ENCODE data around the gene ANGPTL7. TPM values are rescaled to one million over a fixed set of nuclear protein-coding genes. Genes with fewer than 3 reads are reported as not detected.
"Not testable (repeated sequence)": the region's sequence is repeated elsewhere in the genome, so short reads cannot be mapped to it uniquely, and the experiment has no call there.

ANGPTL7 gene
- total RNA-seq, 1 experiment from 2014 or later: not detected

DNA sequence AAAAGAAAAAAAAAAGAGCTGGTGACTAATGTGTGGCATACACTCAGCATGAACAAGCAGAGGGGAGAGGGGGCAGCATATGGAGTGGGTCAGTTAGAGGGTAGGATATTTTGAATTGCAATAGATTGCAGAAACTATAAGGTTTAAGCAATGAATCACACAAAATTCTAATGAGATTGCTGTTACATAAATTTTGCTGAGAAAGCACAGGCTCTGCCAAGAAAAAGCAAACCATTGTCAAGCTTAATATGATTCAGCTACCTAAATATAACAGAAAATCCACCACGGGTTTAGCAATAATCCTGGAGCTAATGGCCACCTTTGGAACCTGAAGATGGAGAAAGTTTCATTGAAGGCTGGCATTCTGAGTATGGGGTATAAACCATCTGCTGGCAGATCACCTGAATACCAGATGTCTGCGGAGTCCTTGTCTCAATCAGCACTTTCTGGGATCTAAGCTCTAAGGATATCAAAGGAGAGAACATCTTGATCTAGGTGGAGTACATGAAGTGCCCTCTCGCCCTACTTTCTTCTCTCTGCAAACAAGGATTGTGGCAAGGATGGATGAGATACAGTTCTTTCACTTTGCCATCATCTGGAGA lies 30.3 kb upstream of the ANGPTL7 start:
- in situ Hi-C loops (cut with HindIII; ENCODE audit: low pct_unique_long_range_greater_than_20kb, low sequenced_read_pairs): no loop called here
- no peak for DNase-seq (ENCODE audit: low read depth, low spot score)

DNA sequence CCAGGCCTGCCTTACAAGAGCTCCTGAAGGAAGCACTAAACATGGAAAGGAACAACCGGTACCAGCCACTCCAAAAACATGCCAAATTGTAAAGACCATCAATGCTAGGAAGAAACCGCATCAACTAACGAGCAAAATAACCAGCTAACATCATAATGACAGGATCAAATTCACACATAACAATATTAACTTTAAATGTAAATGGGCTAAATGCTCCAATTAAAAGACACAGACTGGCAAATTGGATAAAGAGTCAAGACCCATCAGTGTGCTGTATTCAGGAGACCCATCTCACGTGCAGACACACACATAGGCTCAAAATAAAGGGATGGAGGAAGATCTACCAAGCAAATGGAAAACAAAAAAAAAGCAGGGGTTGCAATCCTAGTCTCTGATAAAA lies 26.4 kb upstream of the ANGPTL7 start:
- in situ Hi-C loops (cut with HindIII; ENCODE audit: low pct_unique_long_range_greater_than_20kb, low sequenced_read_pairs); DNase-seq (ENCODE audit: low read depth, low spot score): not testable (repeated sequence)

DNA sequence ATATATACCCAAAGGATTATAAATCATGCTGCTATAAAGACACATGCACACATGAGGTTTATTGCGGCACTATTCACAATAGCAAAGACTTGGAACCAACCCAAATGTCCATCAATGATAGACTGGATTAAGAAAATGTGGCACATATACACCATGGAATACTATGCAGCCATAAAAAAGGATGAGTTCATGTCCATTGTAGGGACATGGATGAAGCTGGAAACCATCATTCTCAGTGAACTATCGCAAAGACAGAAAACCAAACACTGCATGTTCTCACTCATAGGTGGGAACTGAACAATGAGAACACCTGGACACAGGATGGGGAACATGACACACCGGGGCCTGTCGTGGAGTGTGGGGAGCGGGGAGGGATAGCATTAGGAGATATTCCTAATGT lies 22.4 kb upstream of the ANGPTL7 start:
- in situ Hi-C loops (cut with HindIII; ENCODE audit: low pct_unique_long_range_greater_than_20kb, low sequenced_read_pairs); DNase-seq (ENCODE audit: low read depth, low spot score): not testable (repeated sequence)

DNA sequence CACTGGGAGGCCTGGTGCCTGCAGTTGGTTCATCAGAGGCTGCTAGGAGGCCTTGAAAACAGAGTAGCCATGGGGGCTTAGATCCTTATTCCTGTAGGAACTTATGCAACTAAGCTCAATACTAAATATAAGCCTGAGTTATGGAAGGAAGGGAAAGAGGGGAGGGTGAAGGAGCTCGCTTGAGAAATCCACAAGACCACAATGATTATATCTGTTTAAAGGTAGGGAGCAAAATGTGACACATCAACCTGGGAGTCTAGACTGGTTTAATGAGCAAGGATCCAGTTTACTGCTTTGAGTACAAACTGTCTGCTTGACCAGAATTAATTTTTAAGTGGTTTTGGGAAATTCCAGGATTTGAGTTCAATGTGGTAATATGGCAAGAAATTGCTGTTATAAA lies 20.4 kb upstream of the ANGPTL7 start:
- in situ Hi-C loops (cut with HindIII; ENCODE audit: low pct_unique_long_range_greater_than_20kb, low sequenced_read_pairs): no loop called here
- no peak for DNase-seq (ENCODE audit: low read depth, low spot score)

DNA sequence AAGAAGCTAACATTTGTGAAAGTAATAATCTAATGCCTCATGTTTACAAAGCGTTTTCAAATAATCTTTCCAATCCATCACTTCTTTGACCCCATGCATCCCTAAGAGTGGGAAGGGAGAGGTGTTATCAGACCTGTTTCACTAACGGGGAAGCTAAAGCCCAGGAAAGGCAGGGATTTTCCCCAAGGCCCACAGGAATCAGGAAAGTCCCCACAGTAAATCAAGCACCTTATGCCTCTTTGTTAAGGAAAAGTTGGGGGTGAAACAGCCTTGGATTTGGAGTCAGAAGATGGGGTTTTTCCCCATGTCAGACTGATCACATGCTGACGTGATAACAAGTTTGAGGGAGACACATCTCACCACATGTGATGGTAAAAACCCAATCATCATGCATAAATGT lies 20.0 kb upstream of the ANGPTL7 start:
- DNase-seq (ENCODE audit: low read depth, low spot score): no peak
- in situ Hi-C loops (cut with HindIII; ENCODE audit: low pct_unique_long_range_greater_than_20kb, low sequenced_read_pairs): no loop called here

DNA sequence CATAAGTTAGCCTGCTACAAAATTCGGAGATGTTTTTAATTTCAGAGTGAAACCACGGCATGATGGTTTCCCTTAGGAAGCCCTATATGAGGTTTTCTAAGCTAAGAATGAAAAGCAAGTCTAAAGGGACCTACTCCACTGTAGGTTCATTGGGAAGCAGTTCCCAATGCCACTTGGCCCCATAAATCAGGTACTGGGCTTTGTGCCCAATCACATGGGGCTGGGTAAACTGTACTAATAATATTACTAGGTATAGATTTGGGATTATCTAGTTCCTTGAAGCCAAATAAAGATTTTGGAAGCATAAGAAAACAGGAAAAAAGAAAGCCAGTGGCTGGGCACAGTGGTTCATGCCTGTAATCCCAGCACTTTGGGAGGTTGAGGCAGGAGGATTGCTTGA lies 19.1 kb upstream of the ANGPTL7 start:
- in situ Hi-C loops (cut with HindIII; ENCODE audit: low pct_unique_long_range_greater_than_20kb, low sequenced_read_pairs): no loop called here
- DNase-seq (ENCODE audit: low read depth, low spot score): no peak

DNA sequence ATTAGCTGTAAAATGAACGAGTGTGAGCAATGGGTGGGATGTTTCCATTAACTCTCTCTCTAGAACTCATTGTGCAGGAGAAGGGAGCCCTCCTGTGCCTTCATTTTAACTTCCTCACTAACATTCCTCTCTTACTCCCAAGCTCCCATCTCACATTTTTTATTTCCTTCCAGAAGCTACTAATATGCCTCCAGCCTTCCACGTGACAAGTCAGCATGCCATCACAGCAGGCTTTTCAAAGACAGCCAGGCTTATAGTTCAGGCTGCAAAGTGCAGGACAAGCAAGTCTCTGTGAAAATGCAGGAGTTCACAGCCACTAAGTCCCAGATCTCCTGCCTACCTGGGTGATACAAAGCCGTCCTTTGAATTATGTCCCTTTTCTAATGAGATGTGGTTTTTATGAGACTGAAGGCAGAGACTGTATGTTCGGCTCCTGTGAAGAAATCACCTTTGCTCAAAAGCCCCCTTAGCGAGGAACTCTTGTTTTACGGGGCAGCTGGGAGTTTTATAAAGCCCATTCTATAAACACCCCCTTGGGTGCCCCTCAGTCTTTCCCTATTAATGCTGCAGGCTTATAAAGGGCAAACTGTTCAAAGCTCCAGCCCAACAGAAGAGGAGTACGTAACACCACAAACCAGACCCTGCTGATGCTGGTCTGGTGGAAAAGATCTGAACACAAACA lies 14.8 kb upstream of the ANGPTL7 start:
- peak; percentile 94 for DNase-seq (ENCODE audit: low read depth, low spot score)
- in situ Hi-C loops (cut with HindIII; ENCODE audit: low pct_unique_long_range_greater_than_20kb, low sequenced_read_pairs): no loop called here

DNA sequence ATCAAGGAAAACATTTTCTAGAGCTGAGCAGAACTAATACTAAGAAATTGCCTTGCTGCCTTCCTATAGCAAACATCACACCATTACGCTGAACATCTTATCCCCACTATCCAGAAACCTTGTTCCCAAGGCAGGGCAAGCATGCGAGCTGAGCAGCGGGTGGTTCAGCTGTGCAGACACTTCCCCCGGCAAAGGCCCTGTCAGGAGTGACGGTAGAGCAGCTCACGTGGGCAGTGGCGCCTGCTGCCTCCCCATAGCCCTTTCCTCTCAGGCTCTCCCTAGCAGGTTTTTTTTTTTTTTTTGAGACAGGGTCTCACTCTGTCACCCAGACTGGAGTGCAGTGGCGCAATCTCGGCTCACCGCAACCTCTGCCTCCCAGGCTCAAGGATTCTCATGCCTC lies 13.7 kb upstream of the ANGPTL7 start:
- no peak for DNase-seq (ENCODE audit: low read depth, low spot score)
- in situ Hi-C loops (cut with HindIII; ENCODE audit: low pct_unique_long_range_greater_than_20kb, low sequenced_read_pairs): no loop called here

DNA sequence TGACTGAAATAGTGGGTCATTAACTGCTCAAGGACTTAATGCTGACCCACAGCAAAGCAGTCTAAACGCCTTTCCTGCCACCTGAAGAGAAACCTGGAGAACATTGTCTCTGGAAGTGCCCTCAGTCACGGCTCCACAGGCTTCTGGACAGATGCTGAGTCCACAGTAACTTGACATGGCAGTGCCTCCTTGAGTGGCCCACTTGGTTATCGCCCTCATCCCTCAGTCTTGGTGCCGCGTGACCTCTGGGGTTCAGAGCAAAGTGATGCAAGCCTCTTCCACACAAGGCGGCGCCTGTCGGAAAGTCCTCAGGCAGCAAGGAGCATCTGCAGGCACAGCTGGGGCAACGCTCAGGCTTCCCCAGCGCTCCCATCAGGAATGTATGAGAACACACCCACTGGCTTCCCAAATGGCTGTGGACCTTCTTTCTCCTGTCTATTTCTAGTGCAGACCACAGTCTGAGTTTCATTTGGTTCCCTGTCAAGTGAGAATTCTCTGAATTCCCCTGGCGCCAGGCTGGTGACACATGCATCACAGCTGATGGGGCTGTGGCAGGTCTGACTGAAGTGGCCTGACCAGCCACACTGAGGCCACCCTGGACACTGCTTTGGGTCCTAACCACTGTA lies 13.0 kb upstream of the ANGPTL7 start:
- DNase-seq (ENCODE audit: low read depth, low spot score): no peak
- in situ Hi-C loops (cut with HindIII; ENCODE audit: low pct_unique_long_range_greater_than_20kb, low sequenced_read_pairs): no loop called here

DNA sequence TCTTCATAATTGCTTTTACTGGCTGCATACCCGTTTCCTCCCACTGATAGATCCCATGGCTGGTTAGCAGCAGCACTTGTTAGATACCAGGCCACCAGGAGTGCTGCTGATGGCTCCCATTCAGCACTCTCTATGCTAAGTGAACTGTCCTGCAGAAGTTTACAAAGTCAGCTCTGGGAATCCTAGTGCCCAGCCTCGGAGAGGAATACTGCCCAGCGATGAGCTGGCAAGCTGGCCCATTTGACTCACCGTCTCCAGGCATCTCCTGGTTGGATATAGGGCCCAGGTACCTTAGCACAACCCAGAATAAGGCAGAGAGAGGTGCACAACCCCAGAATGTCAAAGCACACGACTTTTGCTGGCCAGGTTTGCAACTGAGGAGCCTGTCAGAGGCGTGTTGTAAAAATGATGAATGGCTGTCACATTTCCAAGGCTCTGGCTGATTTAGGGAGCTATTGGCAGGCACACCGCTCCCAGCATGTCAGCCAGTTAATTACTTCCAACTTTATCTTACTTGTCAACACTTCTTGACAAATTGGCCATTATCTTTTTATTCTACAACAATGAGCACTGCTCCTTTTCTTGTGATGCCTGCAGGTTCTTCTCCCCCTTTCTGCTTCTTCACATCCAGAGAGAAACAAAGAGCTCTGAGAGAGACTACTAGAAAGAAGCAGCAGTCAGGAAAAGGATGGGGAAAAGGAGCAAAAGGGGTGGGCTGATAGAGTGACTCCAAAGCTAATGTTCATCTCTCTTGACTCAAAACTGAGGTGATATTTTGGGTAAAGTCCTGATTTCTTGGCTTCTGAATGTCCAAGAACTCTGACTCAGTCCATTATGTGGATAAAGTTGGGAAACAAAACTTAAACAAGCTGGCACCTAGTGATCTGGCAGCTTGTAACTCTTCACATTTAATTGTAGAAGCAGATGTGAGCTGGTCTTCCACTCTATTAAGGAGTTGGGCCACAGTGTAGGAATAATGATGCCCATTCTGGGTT lies 10.8 kb upstream of the ANGPTL7 start:
- in situ Hi-C loops (cut with HindIII; ENCODE audit: low pct_unique_long_range_greater_than_20kb, low sequenced_read_pairs): no loop called here

DNA sequence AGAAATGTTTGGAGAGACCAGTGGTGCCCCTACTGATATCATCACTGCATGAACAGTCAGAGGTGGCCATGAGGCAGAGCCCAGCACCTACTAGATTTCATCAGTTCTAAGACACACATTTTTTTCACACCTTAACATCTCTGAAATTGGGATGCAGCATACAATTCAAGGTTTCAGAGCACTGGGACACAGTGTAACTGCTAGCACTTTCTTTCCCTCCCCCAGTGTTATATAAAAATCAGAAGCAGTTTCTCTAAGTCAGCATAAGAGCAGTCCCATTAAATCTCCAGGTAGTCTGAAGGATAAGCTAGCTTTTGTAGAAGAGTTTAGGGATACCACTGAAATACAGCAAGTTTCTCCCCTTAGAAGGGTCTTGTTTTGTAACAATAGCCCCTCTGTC lies 10.0 kb upstream of the ANGPTL7 start:
- in situ Hi-C loops (cut with HindIII; ENCODE audit: low pct_unique_long_range_greater_than_20kb, low sequenced_read_pairs): no loop called here
- DNase-seq (ENCODE audit: low read depth, low spot score): no peak

More for the DNA sequence above, 10.8 kb upstream of the ANGPTL7 start:
- DNase-seq (ENCODE audit: low read depth, low spot score): no peak

DNA sequence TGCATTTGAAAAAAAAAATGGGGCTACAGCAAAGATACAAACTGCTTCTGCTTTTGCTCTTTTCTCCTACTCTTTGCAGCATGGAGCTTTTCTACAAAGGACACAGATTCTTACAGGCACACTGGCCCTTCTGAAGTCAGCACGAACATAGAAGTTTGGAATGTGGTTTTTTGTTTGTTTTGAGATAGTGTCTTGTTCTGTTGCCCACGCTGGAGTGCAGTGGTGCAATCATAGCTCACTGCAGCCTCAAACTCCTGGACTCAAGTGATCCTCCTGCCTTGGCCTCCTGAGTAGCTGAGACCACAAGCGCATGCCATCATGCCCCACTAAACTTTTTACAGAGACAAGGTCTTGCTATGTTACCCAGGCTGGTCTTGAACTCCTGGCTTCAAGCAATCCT lies 9.4 kb upstream of the ANGPTL7 start:
- in situ Hi-C loops (cut with HindIII; ENCODE audit: low pct_unique_long_range_greater_than_20kb, low sequenced_read_pairs); DNase-seq (ENCODE audit: low read depth, low spot score): not testable (repeated sequence)

DNA sequence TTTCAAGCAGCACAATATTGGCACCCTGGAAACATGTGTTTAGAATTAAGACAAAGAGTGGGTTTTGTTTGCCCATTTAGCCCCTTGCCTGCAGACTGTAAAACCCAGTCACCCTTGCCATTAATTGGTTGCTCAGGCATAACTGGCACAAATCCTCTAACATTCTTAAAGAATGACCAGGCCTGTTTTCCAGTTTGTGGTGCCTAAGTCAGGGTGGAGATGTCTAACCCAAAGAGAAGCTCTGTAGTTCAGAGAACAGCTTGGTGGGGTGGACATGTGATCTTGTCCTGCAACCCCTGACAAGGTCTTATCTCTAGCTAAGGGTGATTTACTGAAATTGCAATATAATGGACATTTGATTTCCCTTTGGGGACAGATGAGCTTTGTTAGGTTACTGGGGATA lies 8.8 kb upstream of the ANGPTL7 start:
- in situ Hi-C loops (cut with HindIII; ENCODE audit: low pct_unique_long_range_greater_than_20kb, low sequenced_read_pairs): no loop called here
- peak; percentile 44 for DNase-seq (ENCODE audit: low read depth, low spot score)

DNA sequence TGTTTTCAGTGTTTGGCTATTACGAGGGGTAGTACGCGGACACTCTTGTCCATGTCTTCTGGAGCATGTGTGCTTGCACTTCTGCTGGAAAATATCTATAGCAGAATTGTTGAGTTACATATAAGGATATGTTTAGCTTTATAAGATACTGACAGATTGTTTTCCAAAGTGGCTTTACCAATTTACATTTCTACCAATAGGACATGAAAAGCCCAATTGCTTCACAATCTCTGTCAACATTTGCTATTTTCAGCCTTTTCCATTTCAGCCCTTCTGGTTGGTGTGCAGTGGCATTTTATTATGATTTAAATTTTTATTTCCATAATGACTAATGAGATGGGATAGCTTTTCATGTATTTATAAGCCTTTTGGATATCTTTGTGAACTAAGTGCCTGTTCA lies 6.3 kb upstream of the ANGPTL7 start:
- in situ Hi-C loops (cut with HindIII; ENCODE audit: low pct_unique_long_range_greater_than_20kb, low sequenced_read_pairs): no loop called here

DNA sequence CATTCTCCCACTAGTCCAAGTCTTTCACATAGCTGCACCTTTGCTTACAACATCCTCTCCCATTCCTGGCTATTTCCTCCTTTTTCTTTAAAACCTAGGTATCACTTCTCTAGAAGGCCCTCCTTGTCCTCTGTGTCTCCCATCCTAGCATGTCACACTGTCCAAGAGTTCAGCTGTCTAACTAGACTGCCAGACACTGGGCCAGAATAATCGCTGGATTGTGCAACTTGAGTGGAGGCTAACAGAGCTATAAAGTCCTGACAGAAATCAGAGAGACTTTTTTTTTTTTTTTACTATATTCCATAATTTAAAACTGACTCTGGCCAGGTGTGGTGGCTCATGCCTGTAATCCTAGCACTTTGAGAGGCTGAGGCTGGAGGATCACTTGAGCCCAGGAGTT lies 4.2 kb upstream of the ANGPTL7 start:
- DNase-seq (ENCODE audit: low read depth, low spot score): no peak
- in situ Hi-C loops (cut with HindIII; ENCODE audit: low pct_unique_long_range_greater_than_20kb, low sequenced_read_pairs): no loop called here

More for the DNA sequence above, 6.3 kb upstream of the ANGPTL7 start:
- DNase-seq (ENCODE audit: low read depth, low spot score): no peak

DNA sequence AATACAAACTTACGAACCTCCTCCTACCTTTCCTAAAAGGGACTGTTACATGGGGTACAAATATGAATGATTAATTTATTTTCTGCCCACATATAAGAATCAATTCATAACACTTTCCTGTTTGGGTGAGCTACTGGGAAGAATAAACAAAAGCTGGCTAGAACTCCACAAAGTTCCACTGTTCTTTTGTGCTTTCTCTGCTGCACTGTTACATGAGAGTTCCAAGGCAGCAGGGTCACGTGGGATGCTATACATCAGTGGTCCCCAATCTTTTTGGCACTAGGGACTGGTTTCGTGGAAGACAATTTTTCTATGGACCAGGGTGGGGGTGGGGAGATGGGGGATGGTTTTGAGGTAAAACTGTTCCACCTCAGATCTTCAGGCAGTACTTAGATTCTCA lies 2.2 kb upstream of the ANGPTL7 start:
- in situ Hi-C loops (cut with HindIII; ENCODE audit: low pct_unique_long_range_greater_than_20kb, low sequenced_read_pairs): no loop called here
- peak; percentile 45 for DNase-seq (ENCODE audit: low read depth, low spot score)

DNA sequence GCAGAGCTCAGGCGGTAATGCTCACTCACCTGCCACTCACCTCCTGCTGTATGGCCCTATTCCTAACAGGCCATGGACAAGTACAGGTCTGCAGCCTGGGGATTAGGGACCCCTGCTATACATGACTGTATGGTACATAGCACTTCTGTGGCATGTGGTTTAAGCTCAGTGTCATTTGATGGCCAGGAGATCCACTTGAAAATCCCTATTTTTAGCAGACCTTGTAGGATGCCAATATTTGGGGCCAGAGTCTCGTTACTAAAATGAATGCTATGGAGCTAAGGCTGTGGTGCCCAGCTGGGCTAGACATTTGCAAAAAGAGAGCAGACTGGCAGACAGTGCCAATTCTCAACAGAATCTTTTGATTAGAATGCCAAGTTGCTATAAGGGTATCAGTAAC lies 1.7 kb upstream of the ANGPTL7 start:
- in situ Hi-C loops (cut with HindIII; ENCODE audit: low pct_unique_long_range_greater_than_20kb, low sequenced_read_pairs): no loop called here
- DNase-seq (ENCODE audit: low read depth, low spot score): no peak

DNA sequence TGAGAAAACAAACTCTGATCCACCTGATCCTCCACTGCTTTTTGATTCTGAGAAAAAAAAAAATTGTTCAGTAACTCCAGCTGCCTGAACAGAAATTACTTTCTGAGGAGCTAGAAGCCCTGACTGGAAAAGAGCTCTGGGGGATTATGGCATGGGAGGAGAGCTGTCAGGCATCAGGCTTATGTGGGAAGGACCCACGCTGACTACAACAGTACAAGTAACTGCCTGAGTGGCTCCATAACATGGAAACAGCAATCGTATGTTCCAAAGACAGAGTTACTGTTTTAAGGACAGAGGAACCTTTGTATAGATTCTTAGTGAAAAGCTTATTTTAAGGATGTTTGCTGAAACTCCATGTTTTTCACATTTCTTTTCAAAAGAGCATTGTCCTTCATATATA lies 1.2 kb upstream of the ANGPTL7 start:
- in situ Hi-C loops (cut with HindIII; ENCODE audit: low pct_unique_long_range_greater_than_20kb, low sequenced_read_pairs): no loop called here
- DNase-seq (ENCODE audit: low read depth, low spot score): peak; percentile 86

All from SK-MEL-5 (cell line).